Measurements from ENCODE around the gene SYT8. TPM values are rescaled to one million over a fixed set of nuclear protein-coding genes. Genes with fewer than 3 reads are reported as not detected.

Gene SYT8
- polyA plus RNA-seq, 1 of the 3 experiments (the other 2 are of a cell fraction) = not detected

DNA sequence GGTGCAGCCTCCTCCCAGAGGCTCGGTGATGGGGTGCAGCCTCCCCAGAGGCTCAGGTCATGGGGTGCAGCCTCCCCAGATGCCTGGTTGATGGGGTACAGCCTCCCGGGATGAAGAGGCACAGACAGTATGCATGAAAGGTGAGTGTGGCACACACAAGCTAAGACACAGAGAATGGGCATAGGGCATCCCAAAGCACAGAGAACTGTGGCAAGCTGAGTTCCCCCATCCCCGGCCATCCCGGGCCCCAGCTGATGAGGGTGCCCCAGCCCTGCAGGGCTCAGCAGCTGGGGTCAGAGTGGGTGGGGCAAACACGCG is 4.8 kb upstream of the SYT8 start (continued):
- TF ChIP-seq SIN3A (IDR thresholded peaks at IDR 0.05; ENCODE audit: borderline replicate concordance, low read depth, low read length) = no peak
- no peak for TF ChIP-seq NRF1 (IDR thresholded peaks at IDR 0.05; ENCODE audit: low read depth, low read length)
- no peak for TF ChIP-seq FOSL2 (IDR thresholded peaks at IDR 0.05; ENCODE audit: borderline replicate concordance, low read depth)
- no peak for TF ChIP-seq ELF1 (IDR thresholded peaks at IDR 0.05)
- TF ChIP-seq MEF2A (IDR thresholded peaks at IDR 0.05; ENCODE audit: borderline replicate concordance, low read depth) = no peak
- no peak for TF ChIP-seq JUND (IDR thresholded peaks at IDR 0.05)
- TF ChIP-seq GABPA (IDR thresholded peaks at IDR 0.05; ENCODE audit: low read depth) = no peak
- TF ChIP-seq CHD2 (IDR thresholded peaks at IDR 0.05; ENCODE audit: low read length, partially characterized antibody) = no peak

DNA sequence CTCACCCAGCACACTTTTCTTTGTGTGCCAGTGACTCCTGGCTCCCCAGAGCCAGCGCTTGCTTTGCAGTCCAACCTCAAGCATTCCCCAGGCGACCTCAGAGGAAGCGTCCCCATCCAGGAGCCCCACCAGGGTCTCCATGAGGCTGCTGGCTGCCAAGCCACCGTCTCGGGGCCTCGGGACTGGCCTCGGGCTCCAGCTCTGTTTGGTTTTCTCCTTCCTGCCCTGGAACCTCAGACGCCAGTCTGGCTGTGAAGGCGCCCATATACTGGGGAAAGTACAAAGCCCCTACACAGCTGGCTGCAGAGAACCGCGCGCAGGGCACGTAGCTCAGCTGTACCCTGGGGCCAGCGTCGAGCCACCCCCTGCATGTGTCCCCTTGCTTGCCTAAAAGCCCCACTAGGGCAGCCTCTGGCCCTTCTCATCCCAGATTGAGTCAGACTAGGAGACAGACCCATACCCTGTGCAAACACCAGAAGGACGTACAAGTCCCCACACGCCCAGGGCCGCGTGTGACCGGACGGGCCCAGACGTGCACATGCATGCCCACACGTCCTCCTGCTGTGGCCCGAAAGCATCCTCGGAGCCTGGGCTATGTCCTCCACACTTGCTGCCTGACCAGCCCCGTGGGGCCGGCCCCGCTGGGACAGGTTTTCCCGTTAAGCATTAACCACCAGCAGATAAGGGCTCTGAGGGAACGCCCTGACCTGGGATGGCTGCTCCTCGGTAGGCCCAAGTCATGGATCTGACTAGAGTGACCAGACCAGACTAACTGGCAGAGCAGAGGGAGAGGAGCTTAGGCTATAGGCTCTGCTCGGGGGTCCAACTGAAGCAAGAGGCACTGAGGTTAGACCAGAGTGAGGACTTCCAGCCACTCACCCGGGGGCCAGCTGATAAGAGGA is 4.2 kb upstream of the SYT8 start:
- no peaks in the 10 kb centered on the region for H3K79me2 ChIP-seq (ENCODE audit: insufficient read depth)
- H3K4me3 ChIP-seq (ENCODE audit: low read depth in 2 of 2, low read length in 1 of 2) = no peak overlapping the region
- peaks cover 3% of the 10 kb centered on the region for H3F3A ChIP-seq (replicated peaks; ENCODE audit: insufficient read depth)
- ChIA-PET POLR2A (interaction anchor here (0.6 kb wide), 1 partner anchor 338 kb away, joined by 4 read pairs; no protein-coding TSS in a partner anchor), CTCF (interaction anchor here (1.1 to 20.8 kb wide), 15 partner anchors 16 to 319 kb away, joined by 3 to 585 read pairs (median 25); partner anchors contain the start of gene IGF2)
- no peaks in the 10 kb centered on the region for H3K9me2 ChIP-seq
- WGBS (ENCODE audit: low lambda C conversion rate) = 84% methylated on average over 9 of the region's 33 CpGs
- no peaks in the 10 kb centered on the region for H3K36me3 ChIP-seq (replicated peaks in 1 of 2; ENCODE audit: control insufficient read depth in 1 of 2, insufficient read depth in 2 of 2, low read length in 1 of 2)
- H3K4me1 ChIP-seq (ENCODE audit: control insufficient read depth in 1 of 2, insufficient read depth in 2 of 2, low read depth in 1 of 2, low read length in 1 of 2) = peaks cover 13 to 83% of the 10 kb centered on the region in 2 experiments; a peak in 3 of 4 replicates
- H3K4me2 ChIP-seq = no peak overlapping the region; the same call in 1 of the 2 replicates
- no peak overlapping the region for H2AFZ ChIP-seq (ENCODE audit: low read depth)
- peak overlapping the region in 1 of 2 experiments; percentile 28; a peak in 1 of 4 replicates for H3K27ac ChIP-seq (ENCODE audit: low read depth in 2 of 2, low read length in 1 of 2)
- H3K9ac ChIP-seq = no peak overlapping the region
- no peaks in the 10 kb centered on the region for H3K9me3 ChIP-seq
- TF ChIP-seq, protein P1, sequence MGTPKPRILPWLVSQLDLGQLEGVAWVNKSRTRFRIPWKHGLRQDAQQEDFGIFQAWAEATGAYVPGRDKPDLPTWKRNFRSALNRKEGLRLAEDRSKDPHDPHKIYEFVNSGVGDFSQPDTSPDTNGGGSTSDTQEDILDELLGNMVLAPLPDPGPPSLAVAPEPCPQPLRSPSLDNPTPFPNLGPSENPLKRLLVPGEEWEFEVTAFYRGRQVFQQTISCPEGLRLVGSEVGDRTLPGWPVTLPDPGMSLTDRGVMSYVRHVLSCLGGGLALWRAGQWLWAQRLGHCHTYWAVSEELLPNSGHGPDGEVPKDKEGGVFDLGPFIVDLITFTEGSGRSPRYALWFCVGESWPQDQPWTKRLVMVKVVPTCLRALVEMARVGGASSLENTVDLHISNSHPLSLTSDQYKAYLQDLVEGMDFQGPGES (IDR thresholded peaks at IDR 0.05; ENCODE audit: low read depth, low read length) = no peak
- TF ChIP-seq POLR2AphosphoS5 (IDR thresholded peaks at IDR 0.05; ENCODE audit: low read depth, low read length) (no peak), RFX5 (IDR thresholded peaks at IDR 0.05; ENCODE audit: low read length) (no peak)
- H4K20me1 ChIP-seq (ENCODE audit: insufficient read depth) = no peaks in the 10 kb centered on the region
- DNase-seq = peak; percentile 40
- H3K27me3 ChIP-seq (ENCODE audit: insufficient read depth) = no peaks in the 10 kb centered on the region

DNA sequence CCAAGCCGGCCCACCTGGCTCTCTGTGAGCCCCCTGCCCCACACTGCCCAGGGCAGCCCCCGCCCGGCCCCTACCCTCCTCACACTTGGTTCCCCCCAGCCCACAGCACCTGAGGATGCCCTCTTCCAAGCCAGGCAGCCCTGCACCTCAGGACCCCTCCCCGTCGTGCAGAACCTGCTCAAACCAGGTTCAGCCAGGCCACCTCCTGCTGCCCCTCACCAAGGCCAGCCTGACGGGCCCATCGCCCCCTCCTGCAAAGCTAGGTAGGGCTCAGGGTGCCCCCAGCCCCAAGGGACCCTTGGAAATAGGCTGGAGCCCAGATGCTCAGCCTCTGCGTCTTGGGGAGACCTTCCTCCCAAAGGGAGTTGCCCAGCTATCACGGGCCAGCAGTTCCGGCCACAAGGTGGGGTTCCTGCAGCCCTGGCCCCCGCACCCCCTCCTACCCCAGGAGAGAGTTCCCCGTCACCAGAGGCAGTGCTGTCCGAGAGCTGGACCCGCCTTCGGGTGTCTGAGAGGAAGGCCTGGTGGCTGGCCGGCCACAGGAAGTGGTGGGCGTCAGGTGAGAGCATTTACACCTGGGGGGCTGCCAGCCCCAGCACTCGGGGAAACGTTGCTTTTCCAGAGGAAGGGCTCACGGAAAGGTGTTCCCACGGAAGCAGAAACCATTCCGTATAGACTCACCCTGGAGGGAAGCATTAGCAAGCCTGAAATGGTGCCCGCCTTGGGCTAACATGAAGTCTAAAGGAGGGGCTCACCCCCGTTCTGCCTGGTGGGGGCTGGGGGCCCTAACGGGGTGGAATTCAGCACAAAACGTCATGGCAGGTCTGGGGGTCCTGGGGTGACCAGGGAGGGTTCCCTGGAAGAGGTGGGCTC is 3.2 kb upstream of the SYT8 start:
- 51% methylated on average over 19 of the region's 26 CpGs for WGBS (ENCODE audit: low lambda C conversion rate)
- ChIA-PET CTCF (interaction anchor here (0.6 to 20.8 kb wide), 60 partner anchors 9 to 334 kb away, joined by 3 to 585 read pairs (median 8); partner anchors contain the start of genes H19, IFITM10, IGF2 and KRTAP5-6), POLR2A (interaction anchor here (2.2 kb wide), 1 partner anchor 138 kb away, joined by 11 read pairs; no protein-coding TSS in a partner anchor)
- Histone ChIP-seq H3K4me1 (ENCODE audit: control insufficient read depth in 1 of 2, insufficient read depth in 2 of 2, low read depth in 1 of 2, low read length in 1 of 2) (peaks cover 12 to 73% of the 10 kb centered on the region in 2 experiments; a peak in 3 of 4 replicates), H3K36me3 (replicated peaks in 1 of 2; ENCODE audit: control insufficient read depth in 1 of 2, insufficient read depth in 2 of 2, low read length in 1 of 2) (no peaks in the 10 kb centered on the region), H3K9ac (no peak overlapping the region), H3K9me3 (no peaks in the 10 kb centered on the region), H3K27ac (ENCODE audit: low read depth in 2 of 2, low read length in 1 of 2) (no peak overlapping the region; a peak in 1 of 4 replicates), H3K79me2 (ENCODE audit: insufficient read depth) (no peaks in the 10 kb centered on the region), H3F3A (replicated peaks; ENCODE audit: insufficient read depth) (peaks cover 3% of the 10 kb centered on the region), H2AFZ (ENCODE audit: low read depth) (no peak overlapping the region), H3K4me2 (no peak overlapping the region), H3K4me3 (ENCODE audit: low read depth in 2 of 2, low read length in 1 of 2) (no peak overlapping the region), H3K27me3 (ENCODE audit: insufficient read depth) (no peaks in the 10 kb centered on the region), H3K9me2 (no peaks in the 10 kb centered on the region), H4K20me1 (ENCODE audit: insufficient read depth) (no peaks in the 10 kb centered on the region)
- TF ChIP-seq RCOR1 (IDR thresholded peaks at IDR 0.05; ENCODE audit: low read length) = no peak
- no peak for TF ChIP-seq CTCF (IDR thresholded peaks at IDR 0.05)
- no peak for TF ChIP-seq NFIC (IDR thresholded peaks at IDR 0.05; ENCODE audit: borderline replicate concordance)
- no peak for TF ChIP-seq TEAD4 (IDR thresholded peaks at IDR 0.05; ENCODE audit: borderline replicate concordance, insufficient read depth)
- no peak for TF ChIP-seq RFX5 (IDR thresholded peaks at IDR 0.05; ENCODE audit: low read length)
- TF ChIP-seq GATA2 (CRISPR knock-in tag; IDR thresholded peaks at IDR 0.05) = no peak
- TF ChIP-seq TAF1 (IDR thresholded peaks at IDR 0.05; ENCODE audit: borderline replicate concordance, low read depth, low read length) = no peak
- TF ChIP-seq NRF1 (IDR thresholded peaks at IDR 0.05; ENCODE audit: low read depth, low read length) = no peak
- no peak for TF ChIP-seq YY1 (IDR thresholded peaks at IDR 0.05; ENCODE audit: low read depth)
- TF ChIP-seq, protein P2, sequence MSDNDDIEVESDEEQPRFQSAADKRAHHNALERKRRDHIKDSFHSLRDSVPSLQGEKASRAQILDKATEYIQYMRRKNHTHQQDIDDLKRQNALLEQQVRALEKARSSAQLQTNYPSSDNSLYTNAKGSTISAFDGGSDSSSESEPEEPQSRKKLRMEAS (IDR thresholded peaks at IDR 0.05; ENCODE audit: low read depth) = no peak
- TF ChIP-seq FOXJ3 (CRISPR knock-in tag; IDR thresholded peaks at IDR 0.05) = no peak
- no peak for TF ChIP-seq TCF12 (IDR thresholded peaks at IDR 0.05)
- no peak for TF ChIP-seq EP300 (IDR thresholded peaks at IDR 0.05; ENCODE audit: borderline replicate concordance in 1 of 2, low read depth in 1 of 2, low read length in 1 of 2)
- no peak for DNase-seq
